Endothelial cell of umbilical vein (primary cell): Measurements from ENCODE around the gene AICDA. TPM values are rescaled to one million over a fixed set of nuclear protein-coding genes. Genes with fewer than 3 reads are reported as not detected.
A peak's percentile ranks its signal among the peaks of the same experiment; 100 is the strongest.

Source experiments
- Bru-seq: library from RNA; stranded (reverse); fragments of 400-500 nt; gene quantifications from one replicate; lab custom pipeline; 2021; lab: Mats Ljungman, UMichigan
- BruChase-seq, 2 experiments: library from RNA; stranded (reverse); fragments of 400-500 nt; gene quantifications; one replicate each; lab custom pipeline; 2021; lab: Mats Ljungman, UMichigan
- BruUV-seq: library from RNA; stranded (reverse); fragments of 400-500 nt; replicated peaks from 2 replicates; lab custom pipeline; 2021; lab: Mats Ljungman, UMichigan
- CTCF ChIA-PET: fragments of 300-600, 350-600 bp; sonication (Branson Sonifier 250); formaldehyde crosslinking; loops from one replicate; lab custom pipeline; 2021; ENCODE audit warnings: antibody characterized with exemption, inconsistent platforms; lab: Charles Lee
- POLR2A ChIA-PET: fragments of 300-600, 350-600 bp; sonication (Branson Sonifier 250); formaldehyde crosslinking; loops from one replicate; lab custom pipeline; 2021; ENCODE audit warnings: antibody characterized with exemption, inconsistent platforms; lab: Charles Lee
- DNase-seq: peaks from one replicate; pipeline ENCODE4 v3.0.0-alpha.2; 2011; ENCODE audit warnings: low read depth, low spot score
- FAIRE-seq: peaks from 2 replicates; lab custom pipeline; 2011; peaks lifted over from hg19 to GRCh38; lab: Jason Lieb, UNC
- H2AFZ ChIP-seq: 2 replicates; pipeline ENCODE4 v1.6.0; 2012; ENCODE audit warnings: low read depth, low read length, control low read depth, inconsistent platforms
- H3K27ac ChIP-seq: 2 replicates; pipeline ENCODE4 v1.5.1; 2011; ENCODE audit warnings: low read depth, mild to moderate bottlenecking, control low read depth, low read length, moderate library complexity; ENCODE audit not compliant: insufficient read depth
- H3K27me3 ChIP-seq, 2 experiments: 2 replicates each; pipeline versions ENCODE4 v1.6.0 to v1.6.1; 2011; ENCODE audit warnings: low read length in 2 of 2, mixed read lengths in 1 of 2; ENCODE audit not compliant: control insufficient read depth in 2 of 2, insufficient read depth in 2 of 2
- H3K36me3 ChIP-seq, 2 experiments: 2 replicates in 1 of 2; 3 replicates in 1 of 2; pipeline ENCODE4 v1.5.1; 2011; ENCODE audit warnings: low read length in 2 of 2, mild to moderate bottlenecking in 1 of 2, moderate library complexity in 1 of 2; ENCODE audit not compliant: control insufficient read depth in 2 of 2, insufficient read depth in 2 of 2; ENCODE audit errors: extremely low read depth in 1 of 2
- H3K4me1 ChIP-seq: 3 replicates; pipeline ENCODE4 v1.5.1; 2011; ENCODE audit warnings: mild to moderate bottlenecking, low read length; ENCODE audit not compliant: control insufficient read depth, insufficient read depth; ENCODE audit errors: extremely low read depth
- H3K4me2 ChIP-seq: 2 replicates; pipeline ENCODE4 v1.6.1; 2011; ENCODE audit warnings: low read length, control low read depth, mixed read lengths; ENCODE audit not compliant: insufficient read depth
- H3K4me3 ChIP-seq, 3 experiments: fragments of 200-600 bp in 1 of 3; sonication (generic), shearing (Covaris generic) in 1 of 3; replicated peaks in 1 of 3; 2 replicates each; pipeline ENCODE4 v1.5.1; 2011 to 2016; ENCODE audit warnings: control low read depth in 3 of 3, low read length in 3 of 3, mild to moderate bottlenecking in 2 of 3, inconsistent platforms in 1 of 3, low read depth in 1 of 3, moderate library complexity in 1 of 3; ENCODE audit not compliant: insufficient read depth in 1 of 3
- H3K79me2 ChIP-seq: 2 replicates; pipeline ENCODE4 v1.6.0; 2012; ENCODE audit warnings: low read length, inconsistent platforms; ENCODE audit not compliant: control insufficient read depth, insufficient read depth
- H3K9ac ChIP-seq: replicated peaks from 2 replicates; pipeline ENCODE3; 2011; ENCODE audit warnings: low read length, control low read depth; ENCODE audit not compliant: insufficient read depth; ENCODE audit errors: extremely low read depth
- H3K9me1 ChIP-seq: replicated peaks from 3 replicates; pipeline ENCODE4 v1.6.0; 2011; ENCODE audit warnings: mild to moderate bottlenecking, low read length; ENCODE audit not compliant: control insufficient read depth, insufficient read depth; ENCODE audit errors: extremely low read depth
- H3K9me3 ChIP-seq: replicated peaks from 2 replicates; pipeline ENCODE4 v1.5.1; 2012; ENCODE audit warnings: low read length, inconsistent platforms; ENCODE audit not compliant: control insufficient read depth, insufficient read depth
- H4K20me1 ChIP-seq: replicated peaks from 2 replicates; pipeline ENCODE3; 2011; ENCODE audit warnings: mild to moderate bottlenecking, low read length; ENCODE audit not compliant: control insufficient read depth, insufficient read depth; ENCODE audit errors: extremely low read depth
- CTCF ChIP-seq, 2 donors: IDR thresholded peaks; 1 replicate in 1 of 2; 2 replicates in 1 of 2; pipeline ENCODE4 v1.5.1; 2011; ENCODE audit warnings: low read length in 2 of 2, mild to moderate bottlenecking in 2 of 2, moderate library complexity in 2 of 2, control low read depth in 1 of 2, inconsistent platforms in 1 of 2, low read depth in 1 of 2; ENCODE audit not compliant: insufficient read depth in 1 of 2; ENCODE audit errors: extremely low read depth in 1 of 2
- EZH2 ChIP-seq: IDR thresholded peaks from 2 replicates; pipeline ENCODE4 v1.6.1; 2012; ENCODE audit warnings: borderline replicate concordance, low read depth, mild to moderate bottlenecking, moderate library complexity, low read length, inconsistent platforms; ENCODE audit not compliant: severe bottlenecking
- FOS ChIP-seq: IDR thresholded peaks from 2 replicates; pipeline ENCODE4 v1.6.1; 2011; ENCODE audit warnings: mild to moderate bottlenecking, low read length, moderate library complexity, borderline replicate concordance; ENCODE audit not compliant: insufficient read depth
- GATA2 ChIP-seq: IDR thresholded peaks from 2 replicates; pipeline ENCODE4 v1.7.0; 2011; ENCODE audit warnings: low read depth, mild to moderate bottlenecking, moderate library complexity, mixed read lengths, low read length; ENCODE audit not compliant: insufficient read length, insufficient read depth
- JUN ChIP-seq: IDR thresholded peaks from 2 replicates; pipeline ENCODE4 v1.6.1; 2011; ENCODE audit warnings: borderline replicate concordance, low read depth; ENCODE audit not compliant: insufficient read length, insufficient read depth
- MYC ChIP-seq: IDR thresholded peaks from one replicate; pipeline ENCODE4 v1.6.1; 2011; ENCODE audit warnings: mild to moderate bottlenecking, low read depth, low read length
- POLR2A ChIP-seq: IDR thresholded peaks from 2 replicates; pipeline ENCODE4 v1.6.1; 2012; ENCODE audit warnings: low read depth, mild to moderate bottlenecking, control low read depth, low read length
- POLR2AphosphoS5 ChIP-seq: IDR thresholded peaks from 2 replicates; pipeline ENCODE4 v1.6.1; 2012; ENCODE audit warnings: low read depth, mild to moderate bottlenecking, control low read depth, low read length, moderate library complexity; ENCODE audit not compliant: insufficient read depth
- dilution Hi-C: fragments of 300-500 bp; cut with MboI; formaldehyde crosslinking; loops from one replicate; pipeline ENCODE4 v1.15.0; 2019; ENCODE audit warnings: low sequenced_read_pairs; ENCODE audit not compliant: extremely low pct_ligation_motif_present
- intact Hi-C: fragments of 100-400 bp; cut with micrococcal nuclease; formaldehyde crosslinking; loops from one replicate; pipeline ENCODE4 v1.10.0; 2022
- long read RNA-seq: library from polyadenylated mRNA; stranded (forward); transcript quantifications from one replicate; pipeline ENCODE4 v2.0.0, GENCODE V29; 2021
- polyA minus RNA-seq, 3 experiments: library from RNA; depleted of rRNA, polyadenylated mRNA; stranded (reverse); fragments of >200 nt; gene quantifications; 1 replicate in 1 of 3; 2 replicates in 2 of 3; pipeline ENCODE4 v1.2.3, GENCODE V29; 2011
- polyA plus RNA-seq, 4 experiments: library from polyadenylated mRNA; depleted of rRNA in 3 of 4; stranded (reverse) in 3 of 4; unstranded in 1 of 4; fragments of >200 nt; gene quantifications; 2 replicates each; pipeline versions ENCODE4 v1.2.1 to v1.2.3, GENCODE V29; 2011 to 2012; ENCODE audit warnings: missing spikeins in 1 of 4
- total RNA-seq: library from RNA; stranded (reverse); gene quantifications from 2 replicates; pipeline ENCODE4 v1.2.3, GENCODE V29; 2021
- TF ChIP-seq, protein P1 (sequence below): IDR thresholded peaks from 2 replicates; pipeline ENCODE4 v1.6.1; 2011; ENCODE audit not compliant: insufficient read depth, insufficient read length

Gene AICDA
- total RNA-seq (not detected in 2 replicates), polyA plus RNA-seq (not detected in 2 replicates), polyA minus RNA-seq (not detected in 2 replicates), Bru-seq, nascent RNA (not detected), BruChase-seq, experiment 1, labeled RNA remaining after a 6-hour chase (percentile 8 among the genes with signal in this experiment), BruChase-seq, experiment 2, labeled RNA remaining after a 2-hour chase (not detected)
- polyA plus RNA-seq (2011; cell fraction: cytosol; rRNA removed): not detected in 2 replicates
- not detected in 2 replicates for polyA plus RNA-seq (2011; cell fraction: nucleus; rRNA removed)
- polyA plus RNA-seq (2012): not detected in 2 replicates
- not detected for polyA minus RNA-seq (2011; cell fraction: cytosol; rRNA and poly(A)+ RNA removed)
- not detected in 2 replicates for polyA minus RNA-seq (2011; cell fraction: nucleus; rRNA and poly(A)+ RNA removed)
- long read RNA-seq: 0 reads

DNA sequence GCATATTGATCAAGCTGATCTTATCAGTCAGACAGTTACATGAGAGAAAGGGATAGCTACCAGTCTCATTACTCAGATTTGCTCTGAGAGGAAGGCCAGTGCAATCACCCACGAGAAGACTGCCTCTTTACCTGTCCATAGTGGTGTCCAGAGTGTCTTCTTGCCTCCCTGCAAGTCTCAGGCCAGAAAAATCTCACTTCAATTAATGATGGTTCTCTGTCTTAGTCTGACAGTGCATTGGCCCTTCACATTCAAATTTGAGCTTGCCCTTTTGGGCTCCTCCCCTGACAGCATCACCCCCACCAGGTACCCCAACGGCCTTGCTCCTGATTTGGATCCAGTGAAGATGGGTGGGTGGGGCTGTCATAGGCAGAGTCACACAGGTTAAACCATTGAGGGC, at the start of gene AICDA:
Gene AICDA, minus strand, starts transcription at position 231 of the 400 bp plus-strand sequence. Its CDS starts 92 bp downstream, at position 139.
- H3K79me2 ChIP-seq: no peaks in the 10 kb centered on the region
- no peaks in the 10 kb centered on the region for H3K4me1 ChIP-seq
- H3K4me3 ChIP-seq: no peak within 1 kb of the TSS
- no peak within 1 kb of the TSS for H2AFZ ChIP-seq
- no peak within 1 kb of the TSS for H3K27ac ChIP-seq
- no peaks in the 10 kb centered on the region for H4K20me1 ChIP-seq
- no peak for FAIRE-seq
- no peaks in the 10 kb centered on the region for H3K9me1 ChIP-seq
- no peak for DNase-seq
- peaks cover 0 to under 1% of the 10 kb centered on the region in 2 experiments for H3K27me3 ChIP-seq
- no peak within 1 kb of the TSS for H3K4me2 ChIP-seq
- ChIA-PET CTCF (interaction anchor here (1.0 to 6.5 kb wide), 2 partner anchors 45 to 70 kb away, joined by 5 to 256 read pairs; partner anchors contain the start of gene CLEC4E), POLR2A (no interaction called here)
- intact Hi-C loops: no loop called here
- dilution Hi-C loops: no loop called here
- no peaks in the 10 kb centered on the region for H3K9me3 ChIP-seq
- H3K36me3 ChIP-seq: no peaks in the 10 kb centered on the region
- no TSS peak for BruUV-seq
- TF ChIP-seq CTCF (IDR thresholded peaks at IDR 0.05; ENCODE audit: extremely low read depth in 1 of 2, insufficient read depth in 1 of 2, low read depth in 1 of 2, low read length in 2 of 2): no peak
- TF ChIP-seq POLR2AphosphoS5: no peak
- TF ChIP-seq EZH2: no peak
- TF ChIP-seq GATA2: no peak
- TF ChIP-seq MYC: no peak
- no peak for TF ChIP-seq POLR2A
- TF ChIP-seq FOS: no peak
- TF ChIP-seq JUN: no peak
- TF ChIP-seq, protein P1, sequence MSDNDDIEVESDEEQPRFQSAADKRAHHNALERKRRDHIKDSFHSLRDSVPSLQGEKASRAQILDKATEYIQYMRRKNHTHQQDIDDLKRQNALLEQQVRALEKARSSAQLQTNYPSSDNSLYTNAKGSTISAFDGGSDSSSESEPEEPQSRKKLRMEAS: no peak
- H3K9ac ChIP-seq: no peak within 1 kb of the TSS
